HEK293T (cell line): Measurements from ENCODE around the gene FNDC3B.

Source experiments
- CTCF ChIA-PET: fragments of 350-600 bp; formaldehyde crosslinking; extraction: SDS; loops from one replicate; lab custom pipeline; 2021; ENCODE audit warnings: antibody characterized with exemption, inconsistent platforms; lab: Yijun Ruan, JAX
- POLR2A ChIA-PET: fragments of 350-600 bp; formaldehyde crosslinking; extraction: SDS; loops from one replicate; lab custom pipeline; 2020; ENCODE audit warnings: antibody characterized with exemption, inconsistent platforms; lab: Yijun Ruan, JAX
- DNase-seq: peaks from one replicate; pipeline ENCODE4 v3.0.0; 2012; ENCODE audit warnings: mixed read lengths; ENCODE audit errors: extremely low spot score
- ARNT ChIP-seq: fragments of 450-650 bp; IDR thresholded peaks from 2 replicates; pipeline ENCODE4 v1.6.1; 2017; ENCODE audit warnings: mild to moderate bottlenecking
- BHLHE40 ChIP-seq: fragments of 450-650 bp; IDR thresholded peaks from 2 replicates; pipeline ENCODE4 v1.6.1; 2016; ENCODE audit warnings: mild to moderate bottlenecking, moderate library complexity, borderline replicate concordance
- CTBP1 ChIP-seq: fragments of 450-650 bp; IDR thresholded peaks from 2 replicates; pipeline ENCODE4 v1.6.1; 2016; ENCODE audit warnings: borderline replicate concordance
- ELF4 ChIP-seq: fragments of 450-650 bp; IDR thresholded peaks from 2 replicates; pipeline ENCODE4 v1.6.1; 2017; ENCODE audit warnings: antibody characterized with exemption
- FOXA1 ChIP-seq: fragments of 450-650 bp; IDR thresholded peaks from 2 replicates; pipeline ENCODE4 v1.6.1; 2016; ENCODE audit warnings: mild to moderate bottlenecking
- FOXK2 ChIP-seq: fragments of 450-650 bp; IDR thresholded peaks from 2 replicates; pipeline ENCODE4 v1.6.1; 2016; ENCODE audit warnings: mild to moderate bottlenecking
- FOXM1 ChIP-seq: fragments of 450-650 bp; IDR thresholded peaks from 2 replicates; pipeline ENCODE4 v1.6.1; 2017; ENCODE audit warnings: mild to moderate bottlenecking, borderline replicate concordance
- HDGF ChIP-seq: fragments of 450-650 bp; IDR thresholded peaks from 2 replicates; pipeline ENCODE4 v1.6.1; 2017; ENCODE audit warnings: antibody characterized with exemption, borderline replicate concordance
- L3MBTL2 ChIP-seq: fragments of 450-650 bp; conservative IDR thresholded peaks from 2 replicates; pipeline ENCODE4 v1.6.1; 2016; ENCODE audit warnings: mild to moderate bottlenecking
- LEF1 ChIP-seq: fragments of 450-650 bp; IDR thresholded peaks from 2 replicates; pipeline ENCODE4 v1.6.1; 2017; ENCODE audit warnings: mild to moderate bottlenecking, borderline replicate concordance
- NFRKB ChIP-seq: fragments of 450-650 bp; IDR thresholded peaks from 2 replicates; pipeline ENCODE4 v1.6.1; 2016; ENCODE audit warnings: mild to moderate bottlenecking, moderate library complexity
- PKNOX1 ChIP-seq: fragments of 450-650 bp; IDR thresholded peaks from 2 replicates; pipeline ENCODE4 v1.6.1; 2016
- SP1 ChIP-seq: fragments of 450-650 bp; IDR thresholded peaks from 2 replicates; pipeline ENCODE4 v1.6.1; 2017
- SUZ12 ChIP-seq: fragments of 450-650 bp; IDR thresholded peaks from 2 replicates; pipeline ENCODE4 v1.6.1; 2016; ENCODE audit warnings: mild to moderate bottlenecking
- TARDBP ChIP-seq: fragments of 450-650 bp; IDR thresholded peaks from 2 replicates; pipeline ENCODE4 v1.6.1; 2016
- ZNF384 ChIP-seq: fragments of 450-650 bp; IDR thresholded peaks from 2 replicates; pipeline ENCODE4 v1.6.1; 2016

FNDC3B gene

GRCh38 chr3:172118019-172118418 is 78.6 kb downstream of the FNDC3B start:
- POLR2A ChIA-PET: no interaction called here

DNA sequence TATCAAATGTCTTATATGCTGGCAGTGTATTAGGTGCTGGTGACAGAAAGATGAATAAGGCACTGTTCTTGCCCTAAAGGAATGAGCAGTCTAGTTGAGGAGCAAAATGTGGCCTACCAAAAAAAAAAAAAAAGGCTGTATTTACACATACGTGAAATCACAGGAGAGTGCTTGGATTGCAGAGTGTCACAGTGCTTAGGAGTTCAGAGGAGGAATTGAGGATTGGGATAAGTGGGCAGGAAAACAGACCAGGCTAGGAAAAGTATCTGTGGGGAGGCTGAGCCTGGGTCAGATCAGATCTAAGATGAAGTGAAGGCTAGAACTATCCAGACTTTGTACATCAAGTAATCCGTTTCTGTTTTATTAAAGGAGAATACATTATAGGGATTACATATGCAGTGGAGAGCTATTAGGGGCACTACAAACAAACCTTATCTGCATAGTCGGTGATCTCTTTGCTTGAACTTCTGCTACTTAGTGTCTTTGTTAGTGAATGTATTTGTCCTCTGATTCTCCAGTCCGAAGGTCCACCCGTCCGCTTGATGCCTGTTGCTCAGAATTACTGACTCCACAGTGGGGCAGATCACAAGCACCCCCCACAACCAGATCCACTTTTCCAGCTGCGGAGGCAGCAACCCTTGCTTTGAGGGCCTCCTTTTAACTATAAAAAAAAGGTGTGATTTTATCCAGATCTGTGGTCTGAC is 80.0 kb downstream of the FNDC3B start:
- DNase-seq: no peak
- ChIA-PET POLR2A (no interaction called here), CTCF (no interaction called here)
- no peak for TF ChIP-seq HDGF
- TF ChIP-seq PKNOX1: no peak
- TF ChIP-seq L3MBTL2: no peak
- TF ChIP-seq FOXM1: no peak
- TF ChIP-seq TARDBP: no peak
- TF ChIP-seq FOXA1: no peak
- TF ChIP-seq BHLHE40: no peak
- TF ChIP-seq SP1: no peak
- no peak for TF ChIP-seq ARNT
- TF ChIP-seq NFRKB: no peak
- no peak for TF ChIP-seq FOXK2
- no peak for TF ChIP-seq CTBP1
- no peak for TF ChIP-seq ELF4
- no peak for TF ChIP-seq ZNF384
- TF ChIP-seq SUZ12: no peak
- no peak for TF ChIP-seq LEF1

More at GRCh38 chr3:172118019-172118418, 78.6 kb downstream of the FNDC3B start:
- CTCF ChIA-PET: no interaction called here
- no peak for DNase-seq
- TF ChIP-seq TARDBP: no peak
- no peak for TF ChIP-seq FOXK2
- no peak for TF ChIP-seq SUZ12
- no peak for TF ChIP-seq BHLHE40
- TF ChIP-seq NFRKB: no peak
- TF ChIP-seq ZNF384: no peak
- TF ChIP-seq FOXM1: no peak
- no peak for TF ChIP-seq ELF4
- no peak for TF ChIP-seq L3MBTL2

DNA sequence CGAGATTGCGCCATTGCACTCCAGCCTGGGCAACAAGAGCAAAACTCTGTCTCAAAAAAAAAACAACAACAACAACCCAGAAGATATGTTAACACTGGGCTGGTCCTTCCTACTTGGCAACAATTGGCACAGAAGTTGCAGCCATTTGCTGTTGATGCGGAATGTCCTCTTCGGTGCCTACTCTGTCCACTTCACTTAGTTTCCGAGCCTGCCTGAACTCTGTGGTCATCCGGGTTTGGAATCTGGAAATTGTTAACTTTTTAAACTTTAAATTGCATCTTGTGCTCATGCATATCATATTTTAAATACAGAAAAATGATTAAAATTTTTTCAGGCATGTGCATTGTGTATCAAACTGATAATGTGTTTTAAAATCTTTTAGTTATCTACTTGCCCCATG is 81.5 kb downstream of the FNDC3B start:
- no peak for DNase-seq
- TF ChIP-seq SUZ12 (no peak), HDGF (no peak), PKNOX1 (no peak), BHLHE40 (no peak), FOXK2 (no peak), NFRKB (no peak), FOXM1 (no peak)
- ChIA-PET CTCF (no interaction called here), POLR2A (no interaction called here)

GRCh38 chr3:172121981-172122380 is 82.6 kb downstream of the FNDC3B start:
- ChIA-PET CTCF (interaction anchor here (0.5 to 0.7 kb wide), 2 partner anchors 78 to 189 kb away, joined by 4 read pairs; no protein-coding TSS in a partner anchor), POLR2A (no interaction called here)
- TF ChIP-seq TARDBP (no peak), FOXA1 (no peak), BHLHE40 (no peak), LEF1 (no peak), ZNF384 (no peak), FOXK2 (no peak), ELF4 (no peak), ARNT (no peak), FOXM1 (no peak), SP1 (no peak), L3MBTL2 (no peak), SUZ12 (no peak), NFRKB (no peak), PKNOX1 (no peak), HDGF (no peak), CTBP1 (no peak)
- DNase-seq: no peak

DNA sequence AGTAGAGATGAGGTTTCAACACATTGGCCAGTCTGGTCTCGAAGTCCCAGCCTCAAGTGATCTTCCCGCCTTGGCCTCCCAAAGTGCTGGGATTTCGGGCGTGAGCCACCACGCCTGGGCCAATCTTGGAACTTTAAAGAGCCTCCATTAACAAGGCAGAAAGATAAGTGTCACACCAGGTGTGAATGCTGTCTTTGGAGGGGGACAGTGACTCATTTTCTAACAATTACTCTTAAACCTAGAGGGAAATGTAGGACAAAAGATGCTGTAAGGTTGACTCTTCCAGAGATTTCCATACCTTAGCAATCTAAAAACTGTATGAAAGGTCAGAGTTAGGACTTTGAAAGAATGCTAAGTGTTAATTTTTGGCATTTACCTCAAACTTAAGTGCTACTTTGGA is 84.9 kb downstream of the FNDC3B start:
- no peak for DNase-seq
- TF ChIP-seq NFRKB (no peak), L3MBTL2 (no peak), CTBP1 (no peak), LEF1 (no peak), ARNT (no peak), FOXK2 (no peak), BHLHE40 (no peak), HDGF (no peak), SUZ12 (no peak), SP1 (no peak), PKNOX1 (no peak), ZNF384 (no peak), TARDBP (no peak), FOXM1 (no peak), ELF4 (no peak), FOXA1 (no peak)
- CTCF ChIA-PET: no interaction called here
- POLR2A ChIA-PET: no interaction called here
